Measurements from ENCODE around the gene PLPP2. TPM values are rescaled to one million over a fixed set of nuclear protein-coding genes. Genes with fewer than 3 reads are reported as not detected.
A peak's percentile ranks its signal among the peaks of the same experiment; 100 is the strongest.

Gene PLPP2
- total and polyA plus RNA-seq, 2 donors from 2014 or later, result 5.8 to 28.7 TPM

DNA sequence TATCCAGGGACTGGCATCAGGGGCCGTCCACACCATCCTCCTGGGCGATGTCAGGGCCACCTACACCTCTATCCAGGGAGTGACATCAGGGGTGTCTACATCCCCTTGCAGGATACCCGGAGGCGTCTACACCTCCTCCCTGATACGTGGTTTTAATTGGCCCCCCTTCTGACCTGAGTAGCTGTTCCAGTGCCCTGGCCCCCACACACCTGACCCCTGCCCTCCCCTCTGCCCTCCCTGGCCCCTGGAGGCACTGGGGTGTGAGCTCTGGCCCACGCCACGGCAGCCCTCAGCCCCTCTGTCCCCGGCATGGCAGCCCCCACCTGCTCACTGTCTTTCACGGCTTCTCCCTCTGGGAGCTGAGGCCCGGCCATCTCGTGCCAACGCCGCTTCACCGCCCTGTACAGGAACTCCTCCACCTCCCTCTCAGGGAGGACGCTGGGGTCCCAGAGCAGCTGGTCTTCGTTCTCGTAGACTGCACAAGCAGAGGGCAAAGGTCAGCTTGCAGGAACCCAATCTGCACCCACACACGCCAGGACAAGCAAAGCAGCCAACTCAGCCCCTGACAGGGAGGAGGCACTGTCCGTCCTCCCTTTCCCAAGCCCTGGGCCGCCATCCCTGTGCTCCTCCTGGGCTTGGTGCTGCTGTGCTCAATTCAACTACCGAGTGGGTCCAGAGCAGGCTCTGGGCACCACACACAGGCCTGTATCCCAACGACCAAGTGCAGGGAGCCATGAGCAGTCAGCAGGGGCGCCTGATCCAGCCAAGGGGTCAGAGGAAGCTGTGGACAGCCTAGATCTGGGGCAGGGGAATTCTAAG is 22.2 kb upstream of the PLPP2 start:
- Histone ChIP-seq H3K4me1 (ENCODE audit: control insufficient read depth in 2 of 3, insufficient read depth in 2 of 3, low read depth in 1 of 3, low read length in 3 of 3) (no peaks in the 10 kb centered on the region), H3K27me3 (ENCODE audit: control insufficient read depth, insufficient read depth, low read length) (no peaks in the 10 kb centered on the region), H3K9me3 (ENCODE audit: control insufficient read depth in 2 of 3, insufficient read depth in 1 of 3, low read length in 3 of 3) (no peaks in the 10 kb centered on the region), H3K36me3 (ENCODE audit: control insufficient read depth in 2 of 3, insufficient read depth in 3 of 3, low read length in 3 of 3) (peaks cover 0 to 5% (median 5%) of the 10 kb centered on the region in 3 donors), H3K4me3 (ENCODE audit: low read length in 3 of 3) (no peak overlapping the region), H3K27ac (ENCODE audit: low read depth in 2 of 2, low read length in 2 of 2) (no peak overlapping the region), H3K9ac (ENCODE audit: low read length in 3 of 3) (no peak overlapping the region)
- TF ChIP-seq, protein P1, sequence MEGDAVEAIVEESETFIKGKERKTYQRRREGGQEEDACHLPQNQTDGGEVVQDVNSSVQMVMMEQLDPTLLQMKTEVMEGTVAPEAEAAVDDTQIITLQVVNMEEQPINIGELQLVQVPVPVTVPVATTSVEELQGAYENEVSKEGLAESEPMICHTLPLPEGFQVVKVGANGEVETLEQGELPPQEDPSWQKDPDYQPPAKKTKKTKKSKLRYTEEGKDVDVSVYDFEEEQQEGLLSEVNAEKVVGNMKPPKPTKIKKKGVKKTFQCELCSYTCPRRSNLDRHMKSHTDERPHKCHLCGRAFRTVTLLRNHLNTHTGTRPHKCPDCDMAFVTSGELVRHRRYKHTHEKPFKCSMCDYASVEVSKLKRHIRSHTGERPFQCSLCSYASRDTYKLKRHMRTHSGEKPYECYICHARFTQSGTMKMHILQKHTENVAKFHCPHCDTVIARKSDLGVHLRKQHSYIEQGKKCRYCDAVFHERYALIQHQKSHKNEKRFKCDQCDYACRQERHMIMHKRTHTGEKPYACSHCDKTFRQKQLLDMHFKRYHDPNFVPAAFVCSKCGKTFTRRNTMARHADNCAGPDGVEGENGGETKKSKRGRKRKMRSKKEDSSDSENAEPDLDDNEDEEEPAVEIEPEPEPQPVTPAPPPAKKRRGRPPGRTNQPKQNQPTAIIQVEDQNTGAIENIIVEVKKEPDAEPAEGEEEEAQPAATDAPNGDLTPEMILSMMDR (IDR thresholded peaks at IDR 0.05; ENCODE audit: borderline replicate concordance, extremely low read depth, insufficient read depth), result no peak
- DNase-seq (peak; percentile 24 to 61 (median 51)), FAIRE-seq (no peak)
- intact Hi-C loops (cut with DNase I), result no loop called here

DNA sequence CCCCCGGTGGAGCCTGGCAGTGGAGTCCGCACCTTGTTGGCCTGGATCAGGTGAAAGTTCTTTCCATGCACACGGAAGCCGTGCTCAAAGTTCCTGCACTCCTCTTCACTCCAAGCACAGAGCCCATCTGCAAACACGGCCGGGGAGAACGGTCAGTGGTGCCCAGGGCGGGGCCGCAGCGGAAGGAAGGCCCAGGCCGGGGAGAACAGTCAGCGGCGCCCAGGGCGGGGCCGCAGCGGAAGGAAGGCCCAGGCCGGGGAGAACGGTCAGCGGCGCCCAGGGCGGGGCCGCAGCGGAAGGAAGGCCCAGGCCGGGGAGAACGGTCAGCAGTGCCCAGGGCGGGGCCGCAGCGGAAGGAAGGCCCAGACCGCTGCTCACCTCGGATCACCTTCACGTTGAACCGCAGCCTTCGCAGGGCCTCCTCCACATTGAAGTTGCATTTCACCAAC is 20.6 kb upstream of the PLPP2 start:
- Histone ChIP-seq H3K27me3 (ENCODE audit: control insufficient read depth, insufficient read depth, low read length) (no peaks in the 10 kb centered on the region), H3K9me3 (ENCODE audit: control insufficient read depth in 2 of 3, insufficient read depth in 1 of 3, low read length in 3 of 3) (no peaks in the 10 kb centered on the region), H3K27ac (ENCODE audit: low read depth in 2 of 2, low read length in 2 of 2) (peak overlapping the region in 1 of 2 donors; percentile 23), H3K9ac (ENCODE audit: low read length in 3 of 3) (no peak overlapping the region), H3K36me3 (ENCODE audit: control insufficient read depth in 2 of 3, insufficient read depth in 3 of 3, low read length in 3 of 3) (peaks cover 0 to 14% (median 2%) of the 10 kb centered on the region in 3 donors), H3K4me1 (ENCODE audit: control insufficient read depth in 2 of 3, insufficient read depth in 2 of 3, low read depth in 1 of 3, low read length in 3 of 3) (no peaks in the 10 kb centered on the region), H3K4me3 (ENCODE audit: low read length in 3 of 3) (peak overlapping the region in 2 of 3 donors; percentile 32 to 48)
- FAIRE-seq (no peak), DNase-seq (no peak)
- TF ChIP-seq, protein P1 (IDR thresholded peaks at IDR 0.05; ENCODE audit: borderline replicate concordance, extremely low read depth, insufficient read depth), result no peak
- intact Hi-C loops (cut with DNase I), result no loop called here

DNA sequence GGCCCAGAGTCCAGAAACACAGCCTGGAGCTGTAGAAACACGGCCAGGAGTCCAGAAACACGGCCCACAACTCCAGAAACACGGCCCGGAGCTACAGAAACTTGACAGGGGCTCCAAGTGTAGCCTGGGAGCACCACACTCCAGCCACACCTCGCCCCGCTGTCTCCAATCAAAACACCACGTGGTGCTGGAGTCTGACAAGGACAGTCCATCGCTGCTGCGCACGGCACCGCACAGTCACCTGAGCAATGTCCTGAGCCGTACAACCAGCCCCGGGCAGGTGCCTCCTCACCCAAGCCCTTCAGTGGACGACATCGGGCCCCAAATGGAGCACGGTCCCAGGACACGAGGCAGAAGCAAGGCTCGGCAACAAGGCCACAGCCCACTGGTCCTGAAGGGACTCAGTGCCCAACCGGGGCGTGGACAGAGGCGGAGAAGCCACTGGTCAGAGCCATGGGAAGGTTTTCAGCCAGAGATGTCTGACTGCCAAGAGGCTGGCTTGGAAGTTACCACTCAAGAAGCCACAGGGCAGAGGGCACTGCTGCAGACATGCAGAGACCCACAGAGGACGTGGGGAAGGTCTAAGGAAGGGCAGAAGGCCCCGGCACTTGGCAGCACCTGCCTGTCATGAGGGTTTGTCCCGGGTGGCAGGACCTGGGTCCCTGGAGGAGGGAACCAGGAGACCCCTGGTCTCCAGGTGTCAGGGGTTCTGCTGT is 19.7 kb upstream of the PLPP2 start:
- Histone ChIP-seq H3K9ac (ENCODE audit: low read length in 3 of 3) (peak overlapping the region in 2 of 3 donors; percentile 3 to 41), H3K9me3 (ENCODE audit: control insufficient read depth in 2 of 3, insufficient read depth in 1 of 3, low read length in 3 of 3) (no peaks in the 10 kb centered on the region), H3K27me3 (ENCODE audit: control insufficient read depth, insufficient read depth, low read length) (no peaks in the 10 kb centered on the region), H3K4me3 (ENCODE audit: low read length in 3 of 3) (peak overlapping the region in 2 of 3 donors; percentile 32 to 48), H3K4me1 (ENCODE audit: control insufficient read depth in 2 of 3, insufficient read depth in 2 of 3, low read depth in 1 of 3, low read length in 3 of 3) (no peaks in the 10 kb centered on the region), H3K36me3 (ENCODE audit: control insufficient read depth in 2 of 3, insufficient read depth in 3 of 3, low read length in 3 of 3) (peaks cover 0 to 17% (median 2%) of the 10 kb centered on the region in 3 donors), H3K27ac (ENCODE audit: low read depth in 2 of 2, low read length in 2 of 2) (peak overlapping the region; percentile 0 to 7)
- peak in 1 of 5 donors; percentile 60 for DNase-seq
- intact Hi-C loops (cut with DNase I), result no loop called here
- no peak for FAIRE-seq
- TF ChIP-seq, protein P1 (IDR thresholded peaks at IDR 0.05; ENCODE audit: borderline replicate concordance, extremely low read depth, insufficient read depth), result no peak
